Kidney (tissue), 14 donors: ENCODE measurements around the gene SPATA2L. TPM values are rescaled to one million over a fixed set of nuclear protein-coding genes. Genes with fewer than 3 reads are reported as not detected.

Experiments used
- DNase-seq, 5 donors: peaks; one replicate each; pipeline ENCODE4 v3.0.0-alpha.2; 2013 to 2020
- FAIRE-seq: peaks from 2 replicates; lab custom pipeline; 2012; peaks lifted over from hg19 to GRCh38; lab: Jason Lieb, UNC
- H3K27ac ChIP-seq, 2 donors: one replicate each; pipeline ENCODE4 v1.7.0; 2013; ENCODE audit warnings: low read depth in 2 of 2, low read length in 2 of 2, inconsistent platforms in 1 of 2
- H3K27me3 ChIP-seq: one replicate; pipeline ENCODE4 v1.7.1; 2013; ENCODE audit warnings: low read length, inconsistent platforms; ENCODE audit not compliant: control insufficient read depth, insufficient read depth
- H3K36me3 ChIP-seq, 3 donors: one replicate each; pipeline versions ENCODE4 v1.7.0 to v1.7.1; 2013; ENCODE audit warnings: low read length in 3 of 3, control low read depth in 1 of 3, inconsistent platforms in 1 of 3; ENCODE audit not compliant: insufficient read depth in 3 of 3, control insufficient read depth in 2 of 3
- H3K4me1 ChIP-seq, 3 donors: one replicate each; pipeline versions ENCODE4 v1.7.0 to v1.7.1; 2013; ENCODE audit warnings: low read length in 3 of 3, inconsistent platforms in 1 of 3, low read depth in 1 of 3; ENCODE audit not compliant: control insufficient read depth in 2 of 3, insufficient read depth in 2 of 3
- H3K4me3 ChIP-seq, 3 donors: one replicate each; pipeline versions ENCODE4 v1.7.0 to v1.8.1; 2013; ENCODE audit warnings: low read length in 3 of 3, control low read depth in 1 of 3, inconsistent platforms in 1 of 3
- H3K9ac ChIP-seq, 3 donors: one replicate each; pipeline versions ENCODE4 v1.7.0 to v1.7.1; 2013; ENCODE audit warnings: low read length in 3 of 3, control low read depth in 1 of 3, inconsistent platforms in 1 of 3
- H3K9me3 ChIP-seq, 3 donors: one replicate each; pipeline versions ENCODE4 v1.7.0 to v1.7.1; 2013; ENCODE audit warnings: low read length in 3 of 3, control low read depth in 1 of 3, inconsistent platforms in 1 of 3; ENCODE audit not compliant: control insufficient read depth in 2 of 3, insufficient read depth in 1 of 3
- intact Hi-C: fragments of 100-400 bp; cut with DNase I; formaldehyde crosslinking; loops from one replicate; pipeline ENCODE4 v1.11.1; 2022
- polyA plus RNA-seq: library from polyadenylated mRNA; stranded (reverse); fragments of 350-450 nt; fragmentation: Illumina TruSeq; extraction: RNeasy Lipid Tissue Mini Kit (QIAGEN cat#74804); gene quantifications from one replicate; pipeline ENCODE4 v1.2.3, GENCODE V29; 2014; ENCODE audit warnings: low read depth, low replicate concordance; ENCODE audit not compliant: insufficient read depth
- total RNA-seq: library from RNA; stranded (reverse); fragmentation: NEBNext Ultra II Directional; extraction: Animal tissue kit (Norgen Biotek cat#: 25700); gene quantifications from one replicate; pipeline ENCODE4 v1.2.1, GENCODE V29; 2021
- TF ChIP-seq, protein P1 (sequence below): IDR thresholded peaks from 3 replicates; pipeline ENCODE4 v1.5.1; 2012; ENCODE audit warnings: mild to moderate bottlenecking, moderate library complexity, borderline replicate concordance; ENCODE audit not compliant: insufficient read depth; ENCODE audit errors: extremely low read depth
- donor health status: control.
- donor health status: control.
- donor health status: control.
- donor health status: control.
- donor health status: control.
- donor health status: DM: yes; HTN: yes; CAD: no.
- donor health status: Normal renal cell carcinoma (clear cell type).

Gene SPATA2L
- total and polyA plus RNA-seq, 2 donors from 2014 or later = 12.6 to 15.1 TPM

DNA sequence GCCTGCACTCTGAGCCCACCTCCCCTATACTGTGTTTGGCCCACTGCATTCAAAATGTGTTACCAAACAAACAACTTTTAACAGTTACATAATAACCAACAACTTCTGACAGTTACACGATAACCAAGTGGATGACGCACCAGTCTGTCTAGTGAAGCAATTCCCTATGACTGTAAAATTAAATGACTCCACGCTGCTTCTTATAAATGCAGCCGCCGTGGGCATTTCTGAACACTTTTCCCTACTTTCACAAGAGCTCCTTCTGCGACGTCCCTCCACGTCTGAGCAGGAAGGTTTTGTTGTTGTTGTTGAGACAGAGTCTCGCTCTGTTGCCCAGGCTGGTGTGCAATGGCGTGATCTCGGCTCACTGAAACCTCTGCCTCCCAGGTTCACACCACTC is 47.4 kb upstream of the SPATA2L start:
- no peak overlapping the region for H3K9ac ChIP-seq
- H3K27me3 ChIP-seq = no peaks in the 10 kb centered on the region
- no peak overlapping the region for H3K4me3 ChIP-seq
- FAIRE-seq (no peak), DNase-seq (no peak)
- no peaks in the 10 kb centered on the region for H3K9me3 ChIP-seq
- TF ChIP-seq, protein P1, sequence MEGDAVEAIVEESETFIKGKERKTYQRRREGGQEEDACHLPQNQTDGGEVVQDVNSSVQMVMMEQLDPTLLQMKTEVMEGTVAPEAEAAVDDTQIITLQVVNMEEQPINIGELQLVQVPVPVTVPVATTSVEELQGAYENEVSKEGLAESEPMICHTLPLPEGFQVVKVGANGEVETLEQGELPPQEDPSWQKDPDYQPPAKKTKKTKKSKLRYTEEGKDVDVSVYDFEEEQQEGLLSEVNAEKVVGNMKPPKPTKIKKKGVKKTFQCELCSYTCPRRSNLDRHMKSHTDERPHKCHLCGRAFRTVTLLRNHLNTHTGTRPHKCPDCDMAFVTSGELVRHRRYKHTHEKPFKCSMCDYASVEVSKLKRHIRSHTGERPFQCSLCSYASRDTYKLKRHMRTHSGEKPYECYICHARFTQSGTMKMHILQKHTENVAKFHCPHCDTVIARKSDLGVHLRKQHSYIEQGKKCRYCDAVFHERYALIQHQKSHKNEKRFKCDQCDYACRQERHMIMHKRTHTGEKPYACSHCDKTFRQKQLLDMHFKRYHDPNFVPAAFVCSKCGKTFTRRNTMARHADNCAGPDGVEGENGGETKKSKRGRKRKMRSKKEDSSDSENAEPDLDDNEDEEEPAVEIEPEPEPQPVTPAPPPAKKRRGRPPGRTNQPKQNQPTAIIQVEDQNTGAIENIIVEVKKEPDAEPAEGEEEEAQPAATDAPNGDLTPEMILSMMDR = no peak
- H3K36me3 ChIP-seq = peaks cover 0 to 2% (median 0%) of the 10 kb centered on the region in 3 donors
- no peak overlapping the region for H3K27ac ChIP-seq
- no peaks in the 10 kb centered on the region for H3K4me1 ChIP-seq
- intact Hi-C loops = no loop called here

GRCh38 chr16:89748076-89748475 is 46.6 kb upstream of the SPATA2L start:
- no peaks in the 10 kb centered on the region for H3K27me3 ChIP-seq
- intact Hi-C loops = no loop called here
- peaks cover 0 to 2% (median 0%) of the 10 kb centered on the region in 3 donors for H3K36me3 ChIP-seq
- H3K27ac ChIP-seq = no peak overlapping the region
- no peaks in the 10 kb centered on the region for H3K9me3 ChIP-seq
- H3K4me3 ChIP-seq = no peak overlapping the region
- FAIRE-seq (no peak), DNase-seq (no peak)
- no peaks in the 10 kb centered on the region for H3K4me1 ChIP-seq
- TF ChIP-seq, protein P1 = no peak
- H3K9ac ChIP-seq = no peak overlapping the region

GRCh38 chr16:89746043-89746442 is 44.5 kb upstream of the SPATA2L start:
- Histone ChIP-seq H3K27me3 (no peaks in the 10 kb centered on the region), H3K36me3 (peaks cover 0 to 2% (median 0%) of the 10 kb centered on the region in 3 donors), H3K9me3 (no peaks in the 10 kb centered on the region), H3K4me3 (no peak overlapping the region), H3K9ac (no peak overlapping the region), H3K4me1 (no peaks in the 10 kb centered on the region), H3K27ac (no peak overlapping the region)
- no peak for DNase-seq
- TF ChIP-seq, protein P1 = no peak
- no peak for FAIRE-seq
- intact Hi-C loops = no loop called here

DNA sequence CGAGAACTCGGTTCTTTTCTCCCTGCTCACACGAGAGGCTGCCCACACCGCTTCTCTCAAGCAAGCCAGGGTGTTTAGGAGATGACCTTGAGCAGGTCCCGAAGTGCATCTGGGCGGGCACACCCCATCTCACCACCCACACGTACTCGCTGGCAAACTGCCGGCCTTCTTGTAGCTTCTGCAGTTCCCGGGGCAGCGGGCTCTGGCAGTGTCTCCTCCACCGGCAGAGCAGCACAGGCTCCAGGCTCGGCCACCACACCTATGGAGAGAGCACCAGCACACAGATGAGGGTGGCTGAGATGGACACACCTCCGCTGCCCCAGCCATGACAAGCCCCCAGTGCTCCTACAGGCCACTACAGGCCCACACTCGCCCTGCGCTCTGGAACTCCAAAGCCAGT is 43.3 kb upstream of the SPATA2L start:
- Histone ChIP-seq H3K4me3 (no peak overlapping the region), H3K27me3 (no peaks in the 10 kb centered on the region), H3K9me3 (no peaks in the 10 kb centered on the region), H3K9ac (no peak overlapping the region), H3K36me3 (peaks cover 0 to 2% (median 0%) of the 10 kb centered on the region in 3 donors), H3K4me1 (no peaks in the 10 kb centered on the region), H3K27ac (no peak overlapping the region)
- DNase-seq = no peak
- intact Hi-C loops = no loop called here
- TF ChIP-seq, protein P1 = no peak
- no peak for FAIRE-seq
